NCI-H748 (cell line): ENCODE results near the gene AXL.

Source experiments
- DNase-seq: peaks from one replicate; lab custom pipeline; 2025; ENCODE audit not compliant: unreplicated experiment; lab: John Stamatoyannopoulos, UW

The AXL gene

DNA sequence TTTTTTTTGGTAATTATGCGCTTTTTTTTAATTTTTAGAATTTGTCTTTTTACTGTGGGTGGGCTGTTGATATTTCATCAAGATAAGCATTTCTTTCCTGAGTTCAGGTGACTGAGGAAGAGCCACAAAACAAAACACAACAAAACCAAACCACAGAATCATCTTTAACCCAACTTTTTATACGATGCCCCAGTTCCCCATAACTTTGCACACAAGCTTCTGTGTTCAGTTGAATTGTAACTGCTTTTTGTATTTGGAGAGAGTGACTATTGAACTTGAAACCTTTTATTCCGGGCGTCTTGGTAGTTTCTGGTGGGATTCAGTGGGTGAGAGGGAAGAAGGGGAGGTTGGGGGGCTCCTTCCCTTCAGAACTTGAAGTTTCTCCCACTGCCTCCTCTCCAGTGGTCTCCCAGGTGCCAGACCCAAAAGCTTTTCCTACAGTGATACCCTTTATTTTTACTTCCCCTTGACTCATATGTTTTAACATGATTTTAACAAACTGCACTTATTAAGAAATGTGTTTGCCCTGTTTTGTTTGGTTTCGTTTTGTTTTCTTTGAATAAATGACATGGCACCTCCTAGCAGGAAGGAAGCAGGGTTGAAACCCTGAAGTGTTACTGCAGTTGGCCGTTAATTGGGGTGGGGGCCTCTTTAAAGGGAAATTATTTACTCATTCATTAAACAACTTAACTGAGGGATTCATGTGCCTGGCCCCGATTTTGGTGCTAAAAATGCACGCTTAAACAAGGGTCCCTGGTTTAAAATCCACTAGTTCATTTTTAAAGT, 88.3 kb downstream of the AXL start:
- no peak for DNase-seq

DNA sequence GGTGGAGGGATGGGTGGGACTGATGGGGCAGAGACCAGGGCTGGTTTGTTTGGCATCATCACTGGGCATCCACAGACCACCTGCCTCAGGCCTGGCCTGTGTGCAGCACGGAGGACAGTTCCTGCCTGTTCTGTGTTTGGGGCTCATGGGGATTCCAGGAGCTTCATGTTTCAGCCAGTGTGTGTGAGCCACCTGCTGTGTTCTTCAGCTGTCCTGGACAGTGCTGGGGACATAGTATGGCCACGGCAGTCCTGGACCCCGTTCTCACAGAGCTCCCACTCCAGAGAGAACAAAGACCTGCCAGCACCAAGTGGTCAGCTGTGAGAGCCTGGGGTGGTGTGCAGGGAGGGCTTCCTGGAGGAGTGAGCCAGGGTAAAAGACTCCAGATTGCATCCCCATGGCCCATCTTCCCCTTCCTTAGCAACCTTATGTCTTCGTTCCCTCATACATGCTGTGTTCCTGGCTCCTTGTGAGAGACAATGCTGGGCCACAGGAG, 89.0 kb downstream of the AXL start:
- DNase-seq: no peak

DNA sequence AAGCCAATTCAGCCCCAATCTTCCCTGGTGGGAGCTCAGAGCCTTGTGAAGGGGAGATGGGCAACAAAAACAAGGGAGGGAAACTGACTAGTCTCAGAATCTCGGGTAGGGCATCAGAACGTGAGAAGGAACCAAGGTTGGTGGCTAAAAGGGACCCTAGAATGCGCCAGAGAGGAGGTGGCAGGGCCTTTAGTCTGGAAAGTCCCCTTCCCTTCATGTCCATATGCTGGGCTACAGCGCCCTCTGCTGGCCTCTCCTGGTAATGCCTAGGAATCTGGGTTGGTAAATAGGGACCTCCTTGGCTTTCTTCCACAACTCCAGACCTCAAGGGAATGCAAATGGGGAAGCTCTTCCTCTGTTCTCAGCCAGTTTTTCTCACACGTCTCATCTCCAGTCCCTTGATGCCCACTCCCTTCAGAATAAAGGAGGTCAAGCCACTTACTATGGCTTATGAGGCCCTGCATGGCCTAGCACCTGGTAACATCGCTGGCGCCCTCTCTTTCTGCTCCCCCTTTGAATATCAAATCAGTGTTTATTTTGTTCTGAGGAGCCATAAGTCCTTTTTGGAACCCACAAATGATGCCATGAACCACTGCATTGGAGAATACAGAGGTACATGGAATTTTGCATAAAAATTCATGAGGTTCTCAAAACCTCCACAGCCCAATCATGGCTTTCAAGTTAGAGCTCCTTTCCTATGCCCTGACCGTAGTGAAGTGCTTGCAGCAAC, 89.6 kb downstream of the AXL start:
- peak; percentile 86 for DNase-seq

DNA sequence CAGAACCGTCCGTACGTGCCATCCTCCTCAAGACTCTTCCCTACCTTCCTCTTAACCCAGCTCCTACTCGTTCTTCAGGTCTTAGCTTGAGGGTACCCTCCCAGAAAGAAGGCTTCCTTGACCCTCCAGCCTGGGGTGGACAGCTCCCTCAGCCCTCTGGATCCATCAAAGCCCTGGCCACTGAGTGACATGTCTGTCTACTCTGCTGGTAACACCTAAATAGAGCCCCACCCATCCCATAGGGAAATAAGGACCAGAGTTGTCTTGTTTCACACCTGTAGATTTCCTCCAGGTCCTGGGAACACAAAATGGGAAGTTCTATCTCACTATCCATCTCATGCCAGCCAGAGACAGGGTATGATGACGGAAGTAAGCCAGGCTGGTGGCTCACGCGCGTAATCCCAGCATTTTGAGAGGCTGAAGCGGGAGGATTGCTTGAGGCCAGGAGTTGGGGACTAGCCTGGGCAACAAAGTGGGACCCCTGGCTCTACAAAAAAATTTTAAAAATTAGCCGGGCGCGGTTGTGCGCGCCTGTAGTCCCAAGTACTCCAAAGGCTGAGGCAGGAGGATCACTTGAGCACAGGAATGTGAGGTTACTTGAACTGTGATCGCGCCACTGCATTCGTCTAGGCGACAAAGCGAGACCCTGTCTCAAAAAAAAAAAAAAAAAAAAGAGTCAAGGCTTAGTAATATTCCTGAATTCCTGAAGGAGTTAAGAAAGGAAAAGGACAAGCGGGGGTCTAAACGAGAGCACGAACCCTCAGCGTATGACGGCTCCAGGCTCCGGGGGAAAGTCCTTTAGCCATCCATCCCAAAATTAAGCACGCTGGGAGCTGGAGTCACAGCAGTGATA, 90.4 kb downstream of the AXL start:
- DNase-seq: peak; percentile 37

DNA sequence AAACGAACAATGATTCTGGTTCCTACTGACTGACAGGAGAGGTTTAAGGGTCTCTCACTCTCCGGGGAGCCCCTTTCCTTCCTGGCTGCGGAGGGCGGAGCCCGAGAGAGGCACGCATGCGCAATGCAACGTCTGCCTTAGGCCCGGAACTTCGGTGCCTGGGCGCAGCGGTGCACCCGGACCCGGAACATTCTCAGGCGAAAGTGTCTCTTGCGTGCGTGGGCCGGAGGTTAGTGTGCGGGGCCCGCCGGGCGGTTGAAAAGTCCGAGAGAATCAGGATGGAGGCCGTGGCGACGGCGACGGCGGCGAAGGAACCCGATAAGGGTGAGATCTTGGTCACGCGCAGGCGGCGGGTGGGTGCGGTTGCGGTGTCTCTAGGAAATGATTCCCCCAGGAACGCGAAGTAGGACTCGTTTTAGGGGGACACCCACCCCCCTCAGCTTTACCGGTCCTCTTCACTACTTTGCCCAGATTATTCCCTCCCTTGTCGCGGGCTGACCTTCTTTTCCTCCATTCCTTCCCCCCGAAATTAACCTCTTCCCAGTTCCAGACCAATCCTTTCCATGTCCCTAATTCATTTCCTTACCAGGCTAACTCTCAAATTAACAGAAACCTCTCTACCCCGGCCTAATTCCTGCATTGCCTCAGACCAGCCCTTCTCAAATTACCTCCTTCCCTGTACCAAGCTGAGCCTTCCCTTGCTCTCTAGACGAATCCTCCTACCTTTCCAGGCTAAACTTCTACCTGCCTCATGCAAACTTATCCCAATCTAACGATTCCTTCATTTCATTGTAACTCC, 91.2 kb downstream of the AXL start, which contains the start of gene CCDC97:
Gene CCDC97 (plus strand): TSS at position 140 of the 799 bp plus-strand sequence. CDS start 139 bp downstream, at position 279.
- DNase-seq: peak; percentile 92

DNA sequence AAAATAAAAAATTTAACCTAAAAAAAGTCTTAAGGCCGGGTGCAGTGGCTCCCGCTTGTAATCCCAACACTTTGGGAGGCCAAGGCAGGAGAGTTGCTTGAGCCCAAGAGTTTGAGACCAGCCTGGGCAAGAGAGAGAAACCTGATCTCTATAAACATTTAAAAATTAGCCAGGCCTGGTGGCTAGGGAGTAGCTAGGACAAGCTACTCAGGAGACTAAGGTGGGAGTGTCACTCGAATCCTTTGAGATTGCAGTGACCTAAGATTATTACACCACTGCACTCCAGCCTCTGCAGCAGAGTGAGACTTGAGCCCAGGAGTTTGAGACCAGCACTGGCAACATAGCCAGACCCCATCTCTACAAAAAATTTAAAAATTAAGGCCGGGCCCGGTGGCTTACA, 92.0 kb downstream of the AXL start:
- DNase-seq: no peak
